SU-DHL-6 (cell line): Measurements from ENCODE around the gene TRAF4.

ENCODE experiments used
- H2AFZ ChIP-seq: fragments of 200-600 bp; sonication (generic); 2 replicates; pipeline ENCODE4 v1.6.1; 2014; ENCODE audit warnings: low read depth, mild to moderate bottlenecking, moderate library complexity, mixed read lengths, antibody characterized with exemption, low read length; ENCODE audit not compliant: severe bottlenecking
- H3F3A ChIP-seq: fragments of 200-600 bp; shearing (Covaris generic); 2 replicates; pipeline ENCODE4 v1.6.0; 2016; ENCODE audit warnings: antibody characterized with exemption, mild to moderate bottlenecking; ENCODE audit not compliant: insufficient read depth
- H3K27ac ChIP-seq: fragments of 200-600 bp; sonication (generic); 2 replicates; pipeline ENCODE4 v1.5.1; 2016; ENCODE audit warnings: low read depth, mild to moderate bottlenecking, low read length, moderate library complexity, mixed read lengths
- H3K27me3 ChIP-seq: fragments of 200-600 bp; sonication (generic), shearing (Covaris generic); 2 replicates; pipeline ENCODE4 v1.6.0; 2014; ENCODE audit warnings: mild to moderate bottlenecking, low read length
- H3K36me3 ChIP-seq: fragments of 200-600 bp; sonication (generic); 2 replicates; pipeline ENCODE4 v1.6.1; 2014; ENCODE audit warnings: mild to moderate bottlenecking, low read length, mixed read lengths
- H3K4me2 ChIP-seq: fragments of 300-600, 200-600 bp; shearing (Covaris generic), sonication (generic); 2 replicates; pipeline ENCODE4 v1.6.0; 2014; ENCODE audit warnings: low read length, low read depth, mild to moderate bottlenecking; ENCODE audit not compliant: poor library complexity, severe bottlenecking
- H3K4me3 ChIP-seq: fragments of 200-600 bp; sonication (generic); 2 replicates; pipeline ENCODE4 v1.5.1; 2014; ENCODE audit warnings: antibody characterized with exemption, low read length, mild to moderate bottlenecking, mixed read lengths; ENCODE audit not compliant: insufficient read depth, poor library complexity, severe bottlenecking
- H3K79me2 ChIP-seq: fragments of 200-600 bp; sonication (generic); 2 replicates; pipeline ENCODE4 v1.6.1; 2014; ENCODE audit warnings: mild to moderate bottlenecking, low read length, moderate library complexity; ENCODE audit not compliant: insufficient read depth
- H3K9ac ChIP-seq: fragments of 200-600 bp; sonication (generic); 2 replicates; pipeline ENCODE4 v1.7.0; 2014; ENCODE audit warnings: mild to moderate bottlenecking, low read length
- H3K9me2 ChIP-seq: fragments of 200-600 bp; sonication (generic); replicated peaks from 2 replicates; pipeline ENCODE4 v1.6.1; 2014; ENCODE audit warnings: low read length; ENCODE audit not compliant: insufficient read depth
- H3K9me3 ChIP-seq: fragments of 200-600 bp; sonication (generic); 2 replicates; pipeline ENCODE4 v1.6.1; 2014; ENCODE audit warnings: low read length, mixed read lengths; ENCODE audit not compliant: insufficient read depth
- H4K20me1 ChIP-seq: fragments of 200-600 bp; sonication (generic); 2 replicates; pipeline ENCODE4 v1.6.1; 2014; ENCODE audit warnings: low read depth, mild to moderate bottlenecking, antibody characterized with exemption, low read length, moderate library complexity, mixed read lengths
- CTCF ChIP-seq: fragments of 200-600 bp; sonication (generic); IDR thresholded peaks from one replicate; pipeline ENCODE4 v1.5.1; 2017; ENCODE audit warnings: antibody characterized with exemption, mild to moderate bottlenecking, low read length, moderate library complexity; ENCODE audit not compliant: insufficient read depth, poor library complexity, severe bottlenecking
- EZH2phosphoT487 ChIP-seq: fragments of 200-600 bp; sonication (generic), shearing (Covaris generic); conservative IDR thresholded peaks from 2 replicates; pipeline ENCODE4 v1.6.1; 2018; ENCODE audit warnings: mild to moderate bottlenecking, antibody characterized with exemption, low read length, moderate library complexity, mixed read lengths

The TRAF4 gene

GRCh38 chr17:28750178-28751047, 6.6 kb downstream of the TRAF4 start:
- Histone ChIP-seq H3K27me3 (no peaks in the 10 kb centered on the region), H3K9me3 (no peaks in the 10 kb centered on the region), H3K4me3 (no peak overlapping the region), H3K9me2 (no peaks in the 10 kb centered on the region), H3F3A (peaks cover 75% of the 10 kb centered on the region), H3K9ac (no peak overlapping the region; the same call in 1 of the 2 replicates), H3K36me3 (peaks cover 21% of the 10 kb centered on the region), H3K27ac (peak overlapping the region; percentile 99), H4K20me1 (peaks cover 7% of the 10 kb centered on the region), H3K79me2 (peaks cover 34% of the 10 kb centered on the region), H3K4me2 (peak overlapping the region; percentile 31), H2AFZ (no peak overlapping the region)
- TF ChIP-seq CTCF, result peak; percentile 94
- TF ChIP-seq EZH2phosphoT487, result no peak

- peaks cover 21% of the 10 kb centered on the region for H3K36me3 ChIP-seq
These were observed 8.0 kb downstream of the TRAF4 start for GRCh38 chr17:28751600-28752366.

GRCh38 chr17:28755486-28755885, 11.7 kb downstream of the TRAF4 start:
- no peak overlapping the region for H3K9ac ChIP-seq
- no peak overlapping the region for H2AFZ ChIP-seq
- H3K4me2 ChIP-seq, result no peak overlapping the region
- H3K27me3 ChIP-seq, result no peaks in the 10 kb centered on the region
- no peak overlapping the region for H3K27ac ChIP-seq
- H3K36me3 ChIP-seq, result peaks cover 10% of the 10 kb centered on the region
- H3F3A ChIP-seq, result peaks cover 37% of the 10 kb centered on the region
- H3K9me3 ChIP-seq, result no peaks in the 10 kb centered on the region
- no peaks in the 10 kb centered on the region for H3K9me2 ChIP-seq
- peaks cover 5% of the 10 kb centered on the region for H4K20me1 ChIP-seq
- no peak for TF ChIP-seq CTCF
- TF ChIP-seq EZH2phosphoT487, result no peak
- H3K4me3 ChIP-seq, result no peak overlapping the region
- H3K79me2 ChIP-seq, result peaks cover 4% of the 10 kb centered on the region; the same call in 1 of the 2 replicates

More at GRCh38 chr17:28751600-28752366, 8.0 kb downstream of the TRAF4 start:
- peak overlapping the region; percentile 99 for H3K27ac ChIP-seq
- H3K79me2 ChIP-seq, result peaks cover 20% of the 10 kb centered on the region
- no peaks in the 10 kb centered on the region for H3K27me3 ChIP-seq
- peaks cover 7% of the 10 kb centered on the region for H4K20me1 ChIP-seq
- no peak overlapping the region for H3K9ac ChIP-seq
- no peaks in the 10 kb centered on the region for H3K9me3 ChIP-seq
- H3K4me3 ChIP-seq, result no peak overlapping the region
- H2AFZ ChIP-seq, result no peak overlapping the region
- TF ChIP-seq EZH2phosphoT487 (no peak), CTCF (no peak)
- H3K4me2 ChIP-seq, result peak overlapping the region; percentile 3
- peaks cover 67% of the 10 kb centered on the region for H3F3A ChIP-seq
- H3K9me2 ChIP-seq, result no peaks in the 10 kb centered on the region
